OCI-LY7 (cell line): Measurements from ENCODE around the gene DTNB.

Experiments
- CTCF ChIP-seq: fragments of 200-600 bp; sonication (generic); conservative IDR thresholded peaks from 2 replicates; pipeline ENCODE4 v1.5.1; 2014; ENCODE audit warnings: mild to moderate bottlenecking, antibody characterized with exemption, low read length, moderate library complexity, mixed read lengths
- EZH2phosphoT487 ChIP-seq: fragments of 200-600 bp; sonication (generic); IDR thresholded peaks from 2 replicates; pipeline ENCODE4 v1.6.1; 2018; ENCODE audit warnings: low read depth, borderline replicate concordance, mild to moderate bottlenecking, mixed run types, antibody characterized with exemption, low read length, moderate library complexity, mixed read lengths

GRCh38 chr2:25491003-25491696 lies 182.2 kb downstream of the DTNB start:
- TF ChIP-seq CTCF (no peak), EZH2phosphoT487 (no peak)
